Measurements from ENCODE around the gene KIF5C.

- no peak for TF ChIP-seq EZH2 (IDR thresholded peaks at IDR 0.05; ENCODE audit: insufficient read depth, poor library complexity, severe bottlenecking)
- no peak for TF ChIP-seq EZH2phosphoT487 (IDR thresholded peaks at IDR 0.05; ENCODE audit: insufficient read depth, low read depth)
Observed at GRCh38 chr2:148861367-148861766, 13.7 kb upstream of the KIF5C start.

Data from GM23248 (cell line).